ENCODE results near the gene TRIM44.

GRCh38 chr11:35864131-35864530 is 201.6 kb downstream of the TRIM44 start:
- TF ChIP-seq CTCF (conservative IDR thresholded peaks at IDR 0.05; ENCODE audit: low read depth, low read length) (no peak), EZH2 (IDR thresholded peaks at IDR 0.05; ENCODE audit: borderline replicate concordance, low read depth, low read length, poor library complexity, severe bottlenecking) (no peak)
